Osteoblast (primary cell): ENCODE data around the gene FGF16. TPM values are rescaled to one million over a fixed set of nuclear protein-coding genes. Genes with fewer than 3 reads are reported as not detected.
A peak's percentile ranks its signal among the peaks of the same experiment; 100 is the strongest.

Experiments
- DNase-seq: peaks from one replicate; pipeline ENCODE4 v3.0.0; 2011; ENCODE audit warnings: low spot score, mixed read lengths; ENCODE audit not compliant: insufficient read length; ENCODE audit errors: missing footprints
- H2AFZ ChIP-seq: 2 replicates; pipeline ENCODE4 v1.6.0; 2011; ENCODE audit warnings: mild to moderate bottlenecking, low read length
- H3K27ac ChIP-seq: 2 replicates; pipeline ENCODE4 v1.5.1; 2011; ENCODE audit warnings: mild to moderate bottlenecking, low read depth, low read length, moderate library complexity
- H3K27me3 ChIP-seq: 2 replicates; pipeline ENCODE4 v1.6.0; 2012; ENCODE audit warnings: mild to moderate bottlenecking, control low read depth, inconsistent platforms, low read length, moderate library complexity; ENCODE audit not compliant: insufficient read depth
- H3K36me3 ChIP-seq: 2 replicates; pipeline ENCODE4 v1.5.1; 2011; ENCODE audit warnings: mild to moderate bottlenecking, low read length, control low read depth, moderate library complexity; ENCODE audit not compliant: insufficient read depth
- H3K4me1 ChIP-seq: 2 replicates; pipeline ENCODE4 v1.5.1; 2011; ENCODE audit warnings: mild to moderate bottlenecking, low read length, control low read depth, moderate library complexity; ENCODE audit not compliant: insufficient read depth
- H3K4me2 ChIP-seq: 2 replicates; pipeline ENCODE4 v1.6.0; 2011; ENCODE audit warnings: mild to moderate bottlenecking, low read length; ENCODE audit not compliant: insufficient read depth
- H3K4me3 ChIP-seq: fragments of 200-600 bp; sonication (generic); 3 replicates; pipeline ENCODE4 v1.5.1; 2012; ENCODE audit warnings: mild to moderate bottlenecking, low read length, inconsistent platforms; ENCODE audit not compliant: insufficient read depth
- H3K79me2 ChIP-seq: 2 replicates; pipeline ENCODE4 v1.6.0; 2012; ENCODE audit warnings: mild to moderate bottlenecking, low read length, control low read depth, inconsistent platforms; ENCODE audit not compliant: insufficient read depth
- H3K9me3 ChIP-seq: 2 replicates; pipeline ENCODE4 v1.5.1; 2011; ENCODE audit warnings: low read depth, low read length, control low read depth
- H4K20me1 ChIP-seq: 2 replicates; pipeline ENCODE4 v1.6.0; 2012; ENCODE audit warnings: mild to moderate bottlenecking, low read length, control low read depth; ENCODE audit not compliant: insufficient read depth
- total RNA-seq: library from RNA; depleted of rRNA; stranded (reverse); fragments of >200 nt; gene quantifications from 2 replicates; pipeline ENCODE4 v1.2.3, GENCODE V29; 2012
- TF ChIP-seq, protein P1 (sequence below): IDR thresholded peaks from 2 replicates; pipeline ENCODE4 v1.5.1; 2011; ENCODE audit warnings: mild to moderate bottlenecking, low read depth, low read length, moderate library complexity; ENCODE audit errors: extremely low read depth

FGF16 gene
- total RNA-seq, 1 donor: 0.36 TPM

- no peaks in the 10 kb centered on the region for H3K36me3 ChIP-seq
- H3K79me2 ChIP-seq: no peaks in the 10 kb centered on the region
- H2AFZ ChIP-seq: no peak overlapping the region
- peaks cover 11% of the 10 kb centered on the region for H3K4me1 ChIP-seq
- H3K4me2 ChIP-seq: peak overlapping the region; percentile 1
- H3K27ac ChIP-seq: peak overlapping the region; percentile 62
- TF ChIP-seq, protein P1, sequence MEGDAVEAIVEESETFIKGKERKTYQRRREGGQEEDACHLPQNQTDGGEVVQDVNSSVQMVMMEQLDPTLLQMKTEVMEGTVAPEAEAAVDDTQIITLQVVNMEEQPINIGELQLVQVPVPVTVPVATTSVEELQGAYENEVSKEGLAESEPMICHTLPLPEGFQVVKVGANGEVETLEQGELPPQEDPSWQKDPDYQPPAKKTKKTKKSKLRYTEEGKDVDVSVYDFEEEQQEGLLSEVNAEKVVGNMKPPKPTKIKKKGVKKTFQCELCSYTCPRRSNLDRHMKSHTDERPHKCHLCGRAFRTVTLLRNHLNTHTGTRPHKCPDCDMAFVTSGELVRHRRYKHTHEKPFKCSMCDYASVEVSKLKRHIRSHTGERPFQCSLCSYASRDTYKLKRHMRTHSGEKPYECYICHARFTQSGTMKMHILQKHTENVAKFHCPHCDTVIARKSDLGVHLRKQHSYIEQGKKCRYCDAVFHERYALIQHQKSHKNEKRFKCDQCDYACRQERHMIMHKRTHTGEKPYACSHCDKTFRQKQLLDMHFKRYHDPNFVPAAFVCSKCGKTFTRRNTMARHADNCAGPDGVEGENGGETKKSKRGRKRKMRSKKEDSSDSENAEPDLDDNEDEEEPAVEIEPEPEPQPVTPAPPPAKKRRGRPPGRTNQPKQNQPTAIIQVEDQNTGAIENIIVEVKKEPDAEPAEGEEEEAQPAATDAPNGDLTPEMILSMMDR: no peak
- H3K9me3 ChIP-seq: no peaks in the 10 kb centered on the region
- no peak overlapping the region for H3K4me3 ChIP-seq
- H3K27me3 ChIP-seq: no peaks in the 10 kb centered on the region
- no peaks in the 10 kb centered on the region for H4K20me1 ChIP-seq
- no peak for DNase-seq
These were observed 10.9 kb upstream of the FGF16 start for GRCh38 chrX:77436271-77436670.

- no peaks in the 10 kb centered on the region for H3K27me3 ChIP-seq
- H4K20me1 ChIP-seq: no peaks in the 10 kb centered on the region
- no peak overlapping the region for H2AFZ ChIP-seq
- no peak overlapping the region for H3K4me3 ChIP-seq
- no peak for DNase-seq
- no peaks in the 10 kb centered on the region for H3K9me3 ChIP-seq
- TF ChIP-seq, protein P1: no peak
- peak overlapping the region; percentile 1 for H3K4me2 ChIP-seq
- peak overlapping the region; percentile 62 for H3K27ac ChIP-seq
- no peaks in the 10 kb centered on the region for H3K79me2 ChIP-seq
- H3K4me1 ChIP-seq: peaks cover 11% of the 10 kb centered on the region
- H3K36me3 ChIP-seq: no peaks in the 10 kb centered on the region
These were observed 10.5 kb upstream of the FGF16 start for GRCh38 chrX:77436682-77437081.

DNA sequence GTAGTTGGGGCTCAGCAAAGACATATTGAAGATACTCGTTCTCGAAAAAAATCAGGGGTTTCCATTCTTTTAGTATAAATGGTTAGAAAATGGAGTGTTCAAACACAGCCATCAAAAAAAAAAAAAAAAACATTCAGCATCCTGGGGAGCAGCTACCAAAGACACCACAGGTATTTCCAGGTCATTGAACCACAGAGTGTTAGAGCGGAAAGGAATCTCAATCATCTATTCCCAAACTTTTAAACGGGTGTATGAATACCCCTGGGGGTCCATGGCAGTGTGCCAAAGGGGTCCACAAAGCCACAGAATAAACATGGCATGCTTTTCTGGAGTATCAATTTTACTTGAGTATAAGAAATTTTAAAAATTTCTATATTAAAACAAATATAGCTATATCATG lies 6.9 kb upstream of the FGF16 start:
- no peaks in the 10 kb centered on the region for H4K20me1 ChIP-seq
- TF ChIP-seq, protein P1: no peak
- H3K4me3 ChIP-seq: no peak overlapping the region
- H3K4me2 ChIP-seq: no peak overlapping the region
- H3K36me3 ChIP-seq: no peaks in the 10 kb centered on the region
- no peaks in the 10 kb centered on the region for H3K79me2 ChIP-seq
- H3K27me3 ChIP-seq: no peaks in the 10 kb centered on the region
- DNase-seq: no peak
- no peak overlapping the region for H3K27ac ChIP-seq
- no peak overlapping the region for H2AFZ ChIP-seq
- no peaks in the 10 kb centered on the region for H3K9me3 ChIP-seq
- peaks cover 21% of the 10 kb centered on the region for H3K4me1 ChIP-seq

DNA sequence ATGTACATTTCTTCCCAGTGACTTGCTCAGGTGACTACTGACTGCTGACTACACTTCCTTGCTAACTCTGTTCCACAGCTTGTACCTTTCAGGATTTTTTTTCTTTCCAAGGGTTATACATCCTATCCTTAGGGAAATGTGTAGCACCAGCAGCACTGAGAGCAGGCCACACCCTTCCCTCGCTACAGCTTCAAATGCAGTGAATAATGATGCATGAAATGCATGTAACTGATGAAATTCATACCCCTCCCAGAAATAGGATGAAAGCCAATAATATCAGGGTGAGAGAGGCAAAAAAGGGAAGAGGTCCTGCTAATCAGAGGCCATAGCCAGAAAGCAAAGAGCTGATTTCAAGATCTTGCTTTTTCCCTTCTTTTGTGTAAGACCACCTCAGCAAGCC lies 6.2 kb upstream of the FGF16 start:
- Histone ChIP-seq H3K27ac (no peak overlapping the region), H3K27me3 (no peaks in the 10 kb centered on the region), H4K20me1 (no peaks in the 10 kb centered on the region), H3K9me3 (no peaks in the 10 kb centered on the region), H3K4me1 (peaks cover 17% of the 10 kb centered on the region), H3K79me2 (no peaks in the 10 kb centered on the region), H3K4me3 (no peak overlapping the region), H3K36me3 (no peaks in the 10 kb centered on the region), H2AFZ (no peak overlapping the region), H3K4me2 (no peak overlapping the region)
- TF ChIP-seq, protein P1: no peak
- no peak for DNase-seq
